Putamen (tissue), 1 donor: ENCODE results near the gene SEMA4B.
A peak's percentile ranks its signal among the peaks of the same experiment; 100 is the strongest.
"Not testable (repeated sequence)": the region's sequence is repeated elsewhere in the genome, so short reads cannot be mapped to it uniquely, and the experiment has no call there.

Source experiments
- DNase-seq: peaks from one replicate; pipeline ENCODE4 v3.0.0-alpha.2; 2016; ENCODE audit warnings: low spot score

The SEMA4B gene, protein sequence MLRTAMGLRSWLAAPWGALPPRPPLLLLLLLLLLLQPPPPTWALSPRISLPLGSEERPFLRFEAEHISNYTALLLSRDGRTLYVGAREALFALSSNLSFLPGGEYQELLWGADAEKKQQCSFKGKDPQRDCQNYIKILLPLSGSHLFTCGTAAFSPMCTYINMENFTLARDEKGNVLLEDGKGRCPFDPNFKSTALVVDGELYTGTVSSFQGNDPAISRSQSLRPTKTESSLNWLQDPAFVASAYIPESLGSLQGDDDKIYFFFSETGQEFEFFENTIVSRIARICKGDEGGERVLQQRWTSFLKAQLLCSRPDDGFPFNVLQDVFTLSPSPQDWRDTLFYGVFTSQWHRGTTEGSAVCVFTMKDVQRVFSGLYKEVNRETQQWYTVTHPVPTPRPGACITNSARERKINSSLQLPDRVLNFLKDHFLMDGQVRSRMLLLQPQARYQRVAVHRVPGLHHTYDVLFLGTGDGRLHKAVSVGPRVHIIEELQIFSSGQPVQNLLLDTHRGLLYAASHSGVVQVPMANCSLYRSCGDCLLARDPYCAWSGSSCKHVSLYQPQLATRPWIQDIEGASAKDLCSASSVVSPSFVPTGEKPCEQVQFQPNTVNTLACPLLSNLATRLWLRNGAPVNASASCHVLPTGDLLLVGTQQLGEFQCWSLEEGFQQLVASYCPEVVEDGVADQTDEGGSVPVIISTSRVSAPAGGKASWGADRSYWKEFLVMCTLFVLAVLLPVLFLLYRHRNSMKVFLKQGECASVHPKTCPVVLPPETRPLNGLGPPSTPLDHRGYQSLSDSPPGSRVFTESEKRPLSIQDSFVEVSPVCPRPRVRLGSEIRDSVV

DNA sequence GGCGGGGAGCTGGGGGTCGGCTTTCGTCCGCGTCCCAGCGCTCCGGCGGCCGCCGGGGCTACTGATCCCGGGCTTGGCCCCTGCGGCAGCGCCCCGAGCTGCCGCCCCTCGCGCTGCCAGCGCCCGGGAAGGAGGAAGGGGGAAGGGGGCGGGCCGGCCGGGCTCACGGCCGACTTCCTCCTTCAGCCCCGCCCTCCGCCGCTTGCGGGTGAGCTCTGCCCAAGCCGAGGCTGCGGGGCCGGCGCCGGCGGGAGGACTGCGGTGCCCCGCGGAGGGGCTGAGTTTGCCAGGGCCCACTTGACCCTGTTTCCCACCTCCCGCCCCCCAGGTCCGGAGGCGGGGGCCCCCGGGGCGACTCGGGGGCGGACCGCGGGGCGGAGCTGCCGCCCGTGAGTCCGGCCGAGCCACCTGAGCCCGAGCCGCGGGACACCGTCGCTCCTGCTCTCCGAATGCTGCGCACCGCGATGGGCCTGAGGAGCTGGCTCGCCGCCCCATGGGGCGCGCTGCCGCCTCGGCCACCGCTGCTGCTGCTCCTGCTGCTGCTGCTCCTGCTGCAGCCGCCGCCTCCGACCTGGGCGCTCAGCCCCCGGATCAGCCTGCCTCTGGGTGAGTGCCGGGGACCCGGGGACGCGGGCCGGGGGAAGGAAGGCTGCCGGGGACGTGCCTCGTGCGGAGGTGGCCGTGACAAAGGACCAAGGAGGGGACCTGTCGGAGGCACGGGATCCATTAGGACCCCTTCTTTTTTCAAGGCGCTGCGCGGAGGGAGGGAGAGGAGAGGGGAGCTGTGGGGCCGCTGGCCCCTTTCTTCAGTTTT is at the start of gene SEMA4B:
SEMA4B (plus strand) TSS at position 201 of the 814 bp plus-strand sequence; CDS start at position 450, 249 bp downstream.
- DNase-seq: peak; percentile 52

DNA sequence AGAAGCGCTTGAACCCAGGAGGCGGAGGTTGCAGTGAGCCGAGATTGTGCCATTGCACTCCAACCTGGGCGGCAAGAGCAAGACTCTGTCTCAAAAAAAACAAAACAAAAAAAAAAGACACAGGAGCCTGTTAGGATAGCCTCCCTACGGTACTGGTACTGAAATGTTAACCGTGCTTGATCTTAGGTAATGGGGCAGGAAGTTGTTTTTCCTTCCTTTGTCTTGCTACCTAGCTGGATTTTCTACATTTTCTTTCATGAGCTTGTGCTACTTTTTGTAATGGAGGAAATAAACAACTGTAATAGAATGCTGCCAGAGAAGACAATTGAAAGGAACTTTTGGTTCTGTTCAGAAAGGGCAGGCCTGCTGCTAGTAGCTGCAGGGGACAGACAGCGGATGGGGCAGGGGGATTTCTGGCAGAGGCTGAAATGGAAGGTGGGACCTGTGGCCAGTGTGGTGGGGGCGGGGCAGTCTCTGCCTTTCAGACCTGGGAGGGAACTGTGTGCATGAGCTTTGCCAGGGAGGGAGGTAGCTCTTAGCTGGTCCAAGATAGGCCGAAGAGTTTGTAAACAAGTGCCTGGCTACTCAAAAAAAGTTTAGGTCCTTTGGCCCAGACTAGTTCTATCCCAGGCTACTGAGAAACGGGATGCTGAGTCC is 49.0 kb upstream of the SEMA4B start:
- DNase-seq: no peak

DNA sequence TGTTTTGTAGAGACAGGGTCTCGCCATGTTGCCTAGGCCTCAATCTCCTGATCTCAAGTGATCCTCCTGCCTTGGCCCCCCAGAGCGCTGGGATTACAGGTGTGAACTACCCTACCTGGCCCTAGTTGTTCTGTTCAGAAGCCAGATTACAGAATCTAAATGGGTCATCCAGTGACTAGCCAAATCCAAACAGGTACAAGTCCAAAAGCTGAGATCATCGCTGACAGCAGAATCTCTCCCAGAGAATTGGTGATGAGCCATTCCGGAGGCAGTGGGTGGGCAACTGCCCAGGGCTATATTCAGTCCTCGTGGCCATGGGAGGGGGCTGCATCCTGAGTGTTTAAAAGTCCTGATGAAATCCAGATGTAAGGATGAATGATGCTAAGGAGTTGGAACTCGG is 47.5 kb upstream of the SEMA4B start:
- DNase-seq: no peak

DNA sequence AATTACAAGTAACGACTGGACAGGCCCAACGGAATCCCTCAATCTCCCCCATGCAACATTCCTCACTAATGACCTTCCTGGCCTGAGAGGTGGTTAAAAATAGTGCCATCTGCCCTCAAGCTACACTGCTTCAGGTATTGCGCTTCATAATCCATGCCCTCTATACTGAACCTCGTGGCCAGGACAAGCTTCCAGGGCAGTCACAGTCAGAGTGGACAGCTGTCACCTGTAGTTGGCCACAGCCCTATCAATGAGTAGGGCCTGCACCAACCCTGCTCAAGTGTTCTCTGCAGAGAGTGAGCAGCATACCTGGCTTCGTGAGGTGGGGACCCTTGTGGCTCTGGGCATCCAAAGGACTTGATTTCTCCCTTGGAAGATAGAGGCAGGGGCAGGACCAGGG is 46.9 kb upstream of the SEMA4B start:
- no peak for DNase-seq

DNA sequence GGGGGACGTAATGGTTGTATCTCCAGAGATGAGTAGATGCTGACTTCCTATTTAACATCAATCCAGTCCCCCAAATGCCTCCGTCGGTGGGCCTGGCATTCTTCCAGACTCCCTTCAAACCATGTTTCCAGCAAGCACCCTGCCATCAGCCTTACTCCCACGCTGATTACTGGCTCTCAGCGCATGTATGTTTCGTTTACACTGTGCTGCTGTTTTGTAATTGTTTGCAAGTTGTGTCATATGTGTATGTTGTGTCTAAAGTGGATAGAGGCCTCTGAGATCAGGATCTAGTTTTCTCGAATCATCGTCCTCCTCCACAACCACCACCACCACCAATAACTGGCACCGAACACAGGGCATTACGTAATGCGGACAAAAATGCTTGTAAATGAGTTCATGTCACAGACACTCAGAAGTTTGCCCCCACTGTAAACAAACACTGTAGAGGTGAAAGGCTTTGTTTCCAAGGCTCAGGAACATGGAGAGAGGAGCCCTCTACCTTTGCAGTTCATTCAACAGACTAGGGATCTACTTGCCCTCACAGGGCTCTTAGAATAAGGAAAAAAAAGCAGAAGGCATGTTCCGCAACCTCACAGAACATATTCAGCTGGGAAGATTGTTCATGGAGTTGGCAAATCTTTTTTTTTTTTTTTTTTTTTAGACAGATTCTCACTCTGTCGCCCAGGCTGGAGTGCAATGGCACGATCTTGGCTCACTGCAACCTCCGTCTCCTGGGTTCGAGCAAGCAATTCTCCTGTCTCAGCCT is 46.1 kb upstream of the SEMA4B start:
- no peak for DNase-seq

DNA sequence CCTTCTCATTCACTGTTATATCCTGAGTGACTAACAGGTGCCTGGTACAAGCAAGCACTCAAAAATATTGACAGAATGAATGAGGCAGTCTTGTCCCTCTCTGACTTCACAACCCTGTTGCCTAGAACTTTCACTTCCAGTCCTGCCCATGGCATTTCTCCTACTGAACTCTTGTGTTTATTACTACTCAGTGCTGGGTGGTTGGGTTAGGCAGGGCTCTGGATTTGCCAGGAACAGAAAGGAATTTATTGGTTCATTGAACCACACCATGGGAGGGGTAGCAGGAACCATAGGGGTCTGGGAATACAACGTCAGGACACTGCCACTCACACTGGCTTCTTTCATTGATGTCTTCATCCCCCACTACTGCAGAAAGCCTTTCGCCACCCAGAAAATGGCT is 41.9 kb upstream of the SEMA4B start:
- DNase-seq: no peak

DNA sequence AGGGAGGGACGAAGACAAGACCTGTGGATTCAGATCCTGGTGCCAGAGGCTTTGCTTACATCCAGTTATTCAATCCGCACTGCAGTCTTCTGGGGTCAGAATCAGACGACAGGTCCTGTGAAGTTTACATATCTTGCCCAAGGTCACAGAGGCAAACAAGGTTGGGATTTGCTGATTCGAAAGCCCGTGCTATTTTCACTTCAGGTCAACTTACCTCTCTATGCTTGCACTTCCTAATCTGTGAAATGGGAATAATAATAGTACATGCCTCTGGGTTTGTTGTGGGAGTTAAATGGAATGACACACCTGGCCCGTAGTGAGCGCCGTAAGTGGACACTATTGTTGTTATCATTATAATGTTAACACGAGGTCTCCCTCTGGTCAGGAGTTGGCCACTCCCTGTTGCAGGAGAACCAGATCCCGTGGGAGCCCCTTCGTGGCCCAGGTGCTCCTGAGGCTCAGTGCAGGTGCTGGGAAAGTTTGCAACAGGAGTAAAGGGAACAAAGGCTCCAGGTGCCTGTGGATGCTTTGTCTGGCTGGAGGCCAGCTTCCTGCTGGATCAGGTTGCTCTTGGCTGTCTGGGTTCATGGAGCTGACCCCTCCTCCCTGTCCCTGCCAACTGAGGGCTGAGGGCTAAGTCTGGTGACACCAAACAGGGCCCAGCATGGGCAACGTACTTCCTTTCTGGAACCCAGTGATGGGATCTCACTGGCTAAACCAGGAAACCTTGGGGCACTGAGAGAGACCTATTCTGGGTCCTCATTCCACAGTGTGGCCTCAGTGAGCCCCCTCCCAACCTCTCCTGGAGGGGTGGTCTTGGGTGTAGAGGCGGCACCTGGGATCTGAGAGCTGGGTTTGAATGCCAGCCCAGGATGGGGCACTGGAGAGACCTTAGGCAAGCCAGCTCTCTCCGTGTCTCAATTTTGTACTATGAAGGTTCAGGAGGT is 40.1 kb upstream of the SEMA4B start:
- DNase-seq: no peak

DNA sequence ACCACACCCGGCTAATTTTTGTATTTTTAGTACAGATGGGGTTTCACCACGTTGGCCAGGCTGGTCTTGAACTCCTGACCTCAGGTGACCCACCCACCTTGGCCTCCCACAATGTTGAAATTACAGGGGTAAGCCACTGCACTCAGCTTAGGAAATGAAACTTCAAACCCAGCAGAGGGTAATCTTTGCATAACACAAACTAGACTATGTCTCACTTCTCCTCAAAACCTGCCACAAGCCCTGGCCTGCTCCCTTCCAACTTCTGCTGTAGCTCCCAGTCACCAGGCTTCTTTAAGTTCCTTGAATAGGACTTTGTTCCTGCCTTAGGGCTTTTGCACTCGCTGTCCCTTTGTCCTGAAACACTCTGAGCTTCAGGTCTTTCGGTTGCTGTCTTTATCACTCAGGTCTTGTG is 39.2 kb upstream of the SEMA4B start:
- no peak for DNase-seq

DNA sequence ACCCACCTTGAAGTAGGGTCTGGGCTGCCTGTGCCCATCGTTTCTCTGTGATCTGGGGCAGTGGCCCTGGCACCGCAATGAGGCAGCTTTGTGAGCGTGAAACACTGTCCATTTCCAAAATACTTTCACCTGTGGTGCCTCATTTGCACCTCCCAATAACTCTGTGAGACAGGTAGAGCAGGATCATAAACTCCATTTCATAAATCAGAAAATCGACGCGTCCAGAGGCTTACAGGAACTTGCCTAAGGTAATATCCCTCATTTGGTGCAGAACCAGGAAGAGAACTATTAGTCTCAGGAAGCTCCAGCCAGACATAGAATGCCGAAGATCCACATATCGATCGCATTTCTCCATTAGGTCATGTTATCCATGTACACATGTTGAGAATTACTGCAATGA is 38.2 kb upstream of the SEMA4B start:
- no peak for DNase-seq

DNA sequence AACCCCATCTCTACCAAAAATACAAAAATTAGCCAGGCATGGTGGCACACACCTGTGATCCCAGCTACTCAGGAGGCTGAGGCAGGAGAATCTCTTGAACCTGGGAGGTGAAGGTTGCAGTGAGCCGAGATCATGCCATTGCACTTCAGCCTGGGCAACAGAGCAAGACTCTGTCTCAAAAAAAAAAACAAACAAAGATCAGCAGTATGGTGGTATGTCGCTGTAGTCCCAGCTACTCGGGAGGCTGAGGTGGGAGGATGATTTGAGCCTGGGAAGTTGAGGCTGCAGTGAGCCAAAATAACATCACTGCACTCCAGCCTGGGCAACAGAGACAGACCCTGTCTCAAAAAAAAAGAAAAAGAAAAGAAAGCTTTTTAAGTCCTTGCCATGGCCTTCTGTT is 36.9 kb upstream of the SEMA4B start:
- DNase-seq: not testable (repeated sequence)

DNA sequence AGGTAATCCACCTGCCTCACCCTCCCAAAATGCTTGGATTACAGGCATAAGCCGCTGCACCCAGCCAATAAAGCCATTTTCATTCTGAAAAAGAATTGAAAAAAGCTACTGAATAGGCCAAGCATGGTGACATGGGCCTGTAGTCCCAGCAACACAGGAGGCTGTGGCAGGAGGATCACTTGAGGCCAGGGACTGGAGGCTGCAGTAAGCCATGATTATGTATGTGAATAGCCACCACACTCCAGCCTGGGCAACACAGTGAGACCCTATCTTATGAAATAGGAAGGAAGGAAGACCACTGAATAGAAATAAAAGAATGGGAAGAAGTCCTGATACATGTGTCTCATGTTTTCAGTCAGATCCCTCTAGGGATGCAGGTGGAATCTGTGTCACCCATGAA is 36.0 kb upstream of the SEMA4B start:
- DNase-seq: no peak

DNA sequence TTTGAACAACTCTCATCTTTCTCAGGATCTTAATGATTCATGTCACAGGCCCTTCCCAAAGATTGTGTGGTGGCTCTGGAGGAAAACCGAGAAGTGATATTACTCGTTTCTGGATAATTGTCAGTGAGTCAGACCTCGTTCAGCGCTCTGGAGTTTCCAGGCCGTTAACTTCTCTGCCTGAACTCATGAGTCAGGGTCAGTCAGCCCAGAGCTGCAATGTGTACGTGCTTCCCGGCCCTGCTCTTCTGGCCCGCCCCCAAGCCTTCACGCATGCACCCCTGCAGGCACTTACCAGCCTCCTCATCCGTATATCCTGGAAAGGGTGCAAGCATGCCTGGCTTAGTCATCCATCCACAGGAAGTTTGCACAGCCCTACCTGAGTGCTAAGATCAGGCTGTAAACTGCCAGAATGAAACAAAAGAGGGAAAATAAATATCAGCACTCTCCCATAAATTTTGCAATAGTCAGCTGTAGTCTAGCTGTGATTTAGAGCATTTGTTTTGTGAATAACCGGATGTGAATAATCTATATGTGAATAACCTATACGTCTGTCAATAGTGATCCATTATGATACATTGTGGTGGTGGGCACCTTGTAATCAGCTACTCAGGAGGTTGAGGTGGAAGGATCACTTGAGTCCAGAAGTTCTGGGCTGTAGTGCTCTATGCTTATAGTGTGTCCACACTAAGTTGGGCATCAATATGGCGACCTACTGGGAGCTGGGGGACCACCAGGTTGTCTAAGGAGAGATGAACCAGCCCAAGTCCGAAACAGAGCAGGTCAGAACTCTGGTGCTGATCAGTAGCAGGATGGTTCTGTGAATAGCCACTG is 35.3 kb upstream of the SEMA4B start:
- DNase-seq: peak; percentile 26

DNA sequence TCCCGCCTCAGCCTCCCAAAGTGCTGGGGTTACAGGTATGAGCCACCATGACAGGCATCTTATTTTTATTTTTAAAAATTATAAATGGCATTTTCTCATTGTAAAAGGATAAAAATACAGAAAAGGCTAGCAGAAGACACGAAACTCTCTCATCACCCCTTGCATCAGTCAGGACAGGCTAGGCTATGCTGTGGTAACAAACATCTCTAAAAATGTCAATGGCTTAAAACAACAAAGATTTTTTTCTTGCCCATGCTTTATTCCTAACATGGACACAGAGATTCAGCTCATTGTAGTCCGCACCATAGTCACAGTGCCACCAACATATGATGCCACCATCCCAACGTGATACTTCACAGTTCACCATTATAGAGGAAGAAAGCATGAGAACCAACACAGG is 34.0 kb upstream of the SEMA4B start:
- no peak for DNase-seq

DNA sequence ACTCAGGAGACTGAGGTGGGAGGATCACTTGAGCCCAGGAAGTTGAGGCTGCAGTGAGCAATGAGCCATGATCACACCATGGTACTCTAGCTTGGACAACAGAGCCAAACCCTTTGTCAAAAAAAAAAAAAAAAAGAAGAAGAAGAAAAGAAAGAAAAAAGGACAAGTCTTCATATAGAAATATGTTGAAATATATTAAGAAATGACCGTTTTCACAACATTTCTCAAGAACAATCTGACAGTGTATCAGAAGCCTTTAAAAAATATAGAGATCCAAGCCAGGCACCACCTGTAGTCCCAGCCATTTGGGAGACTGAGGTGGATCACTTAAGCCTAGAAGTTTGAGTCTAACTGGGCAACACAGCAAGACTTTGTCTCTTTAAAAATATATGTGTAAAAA is 29.5 kb upstream of the SEMA4B start:
- DNase-seq: no peak

DNA sequence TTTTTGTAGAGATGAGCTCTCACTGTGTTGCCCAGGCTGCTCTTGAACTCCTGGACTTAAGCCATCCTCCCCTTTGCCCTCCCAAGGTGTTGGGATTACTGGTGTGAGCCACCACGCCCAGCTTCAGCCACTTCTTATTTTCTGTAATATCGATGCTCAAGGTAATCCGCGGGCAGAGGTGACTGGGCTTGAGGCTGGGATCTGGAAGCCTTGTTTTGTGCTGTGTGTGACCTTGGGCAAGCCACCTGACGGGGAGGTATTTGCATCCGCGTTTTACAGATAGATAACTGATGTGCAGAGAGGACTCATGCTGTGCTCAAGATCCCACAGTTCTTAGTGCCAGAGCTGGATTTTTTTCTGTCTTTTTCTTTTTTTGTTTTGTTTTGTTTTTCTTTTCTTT is 27.8 kb upstream of the SEMA4B start:
- DNase-seq: no peak

DNA sequence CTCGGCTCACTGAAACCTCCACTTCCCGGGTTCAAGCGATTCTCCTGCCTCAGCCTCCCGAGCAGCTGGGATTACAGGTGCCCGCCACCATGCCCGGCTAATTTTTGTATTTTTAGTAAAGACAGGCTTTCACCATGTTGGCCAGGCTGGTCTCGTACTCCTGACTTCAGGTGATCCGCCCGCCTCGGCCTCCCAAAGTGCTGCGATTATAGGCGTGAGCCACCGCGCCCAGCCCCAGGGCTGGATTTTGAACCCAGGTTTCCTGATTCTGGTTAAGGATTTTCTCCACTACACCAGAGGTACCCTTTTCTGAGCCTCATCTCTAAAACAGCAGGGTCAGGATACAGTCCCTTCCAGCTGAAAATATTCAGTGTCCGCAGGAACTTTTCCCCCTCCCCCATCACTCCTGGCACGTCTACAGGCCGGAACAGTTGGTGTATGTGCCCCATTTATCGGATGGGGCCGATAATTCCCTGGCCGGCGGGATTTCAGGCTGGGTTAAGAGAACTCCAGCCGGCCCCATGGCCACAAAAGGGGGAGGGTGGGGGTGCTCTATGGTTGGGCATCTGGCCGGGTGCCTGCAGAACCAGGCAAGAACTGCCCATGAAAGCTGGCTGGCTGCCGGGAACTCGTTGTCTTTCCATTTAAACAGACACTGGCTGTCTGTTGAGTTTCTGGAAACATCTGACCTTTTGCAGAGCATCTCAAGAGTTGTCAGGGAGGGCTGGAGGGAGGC is 26.8 kb upstream of the SEMA4B start:
- DNase-seq: peak; percentile 81

DNA sequence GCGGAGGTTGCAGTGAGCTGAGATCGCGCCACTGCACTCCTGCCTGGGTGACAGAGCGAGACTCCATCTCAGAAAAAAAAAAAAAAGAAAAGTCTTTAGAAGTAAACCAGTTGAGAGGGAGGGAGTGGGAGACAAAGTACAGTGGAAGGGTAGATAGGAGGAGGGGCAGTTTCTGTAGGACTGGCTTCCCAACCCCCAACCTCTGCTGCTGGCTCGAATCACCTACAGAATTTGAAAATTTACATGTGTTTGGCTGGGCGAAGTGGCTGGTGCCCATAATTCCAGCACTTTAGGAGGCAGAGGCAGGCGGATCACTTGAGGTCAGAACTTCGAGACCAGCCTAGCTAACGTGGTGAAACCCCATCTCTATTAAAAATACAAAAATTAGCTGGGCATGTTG is 24.1 kb upstream of the SEMA4B start:
- DNase-seq: no peak
